Caco-2 (cell line): ENCODE measurements around the gene CNBD2. TPM values are rescaled to one million over a fixed set of nuclear protein-coding genes. Genes with fewer than 3 reads are reported as not detected.

Source experiments
- BruUV-seq: library from RNA; stranded (reverse); fragments of 400-500 nt; replicated peaks from 2 replicates; lab custom pipeline; 2021; lab: Mats Ljungman, UMichigan
- CTCF ChIA-PET: fragments of 300-600 bp; sonication (Branson Sonifier 250); formaldehyde crosslinking; loops from one replicate; lab custom pipeline; 2022; ENCODE audit warnings: antibody characterized with exemption; lab: Charles Lee
- POLR2A ChIA-PET: fragments of 300-600 bp; sonication (Branson Sonifier 250); formaldehyde crosslinking; loops from one replicate; lab custom pipeline; 2022; ENCODE audit warnings: antibody characterized with exemption; lab: Charles Lee
- DNase-seq, 2 experiments: peaks; one replicate each; pipeline versions ENCODE4 v3.0.0 to v3.0.0-alpha.2; 2020 to 2022
- H3K27me3 ChIP-seq: replicated peaks from 2 replicates; pipeline ENCODE4 v1.6.0; 2011; ENCODE audit warnings: low read length; ENCODE audit not compliant: control insufficient read depth, insufficient read depth
- H3K36me3 ChIP-seq: 2 replicates; pipeline ENCODE4 v1.5.1; 2011; ENCODE audit warnings: low read length; ENCODE audit not compliant: control insufficient read depth, insufficient read depth
- H3K4me1 ChIP-seq: fragments of 250-450 bp; sonication (Bioruptor Pico); 2 replicates; pipeline ENCODE4 v1.5.1; 2020; ENCODE audit warnings: mild to moderate bottlenecking
- H3K4me3 ChIP-seq: 2 replicates; pipeline ENCODE4 v1.5.1; 2011; ENCODE audit warnings: low read depth, mild to moderate bottlenecking, control low read depth, low read length
- H3K9me3 ChIP-seq: fragments of 250-450 bp; sonication (Bioruptor Pico); 2 replicates; pipeline ENCODE4 v1.5.1; 2020; ENCODE audit warnings: mild to moderate bottlenecking, moderate library complexity
- H3K27ac Mint-ChIP-seq: one replicate; pipeline ENCODE4 v1.8.0; 2022; ENCODE audit warnings: mixed read lengths; ENCODE audit not compliant: unreplicated experiment
- H3K27me3 Mint-ChIP-seq: one replicate; pipeline ENCODE4 v1.8.0; 2022; ENCODE audit warnings: mixed read lengths; ENCODE audit not compliant: insufficient read depth, unreplicated experiment
- H3K36me3 Mint-ChIP-seq: one replicate; pipeline ENCODE4 v1.8.0; 2022; ENCODE audit warnings: mild to moderate bottlenecking, mixed read lengths; ENCODE audit not compliant: insufficient read depth, unreplicated experiment
- H3K4me1 Mint-ChIP-seq: one replicate; pipeline ENCODE4 v1.8.0; 2022; ENCODE audit warnings: low read depth, mixed read lengths; ENCODE audit not compliant: unreplicated experiment
- H3K4me3 Mint-ChIP-seq: one replicate; pipeline ENCODE4 v1.8.0; 2022; ENCODE audit warnings: mild to moderate bottlenecking, moderate library complexity, mixed read lengths; ENCODE audit not compliant: unreplicated experiment
- H3K9me3 Mint-ChIP-seq: one replicate; pipeline ENCODE4 v1.8.0; 2022; ENCODE audit warnings: mixed read lengths; ENCODE audit not compliant: unreplicated experiment
- CTCF ChIP-seq, 2 experiments: fragments of 200-600 bp in 1 of 2; IDR thresholded peaks; 1 replicate in 1 of 2; 2 replicates in 1 of 2; pipeline versions ENCODE4 v1.5.1 to v1.8.0; 2011 to 2022; ENCODE audit warnings: antibody characterized with exemption in 1 of 2, control low read depth in 1 of 2, inconsistent platforms in 1 of 2, low read depth in 1 of 2, low read length in 1 of 2, mild to moderate bottlenecking in 1 of 2, moderate library complexity in 1 of 2; ENCODE audit not compliant: insufficient read depth in 1 of 2, severe bottlenecking in 1 of 2, unreplicated experiment in 1 of 2
- intact Hi-C: fragments of 100-400 bp; cut with micrococcal nuclease; formaldehyde crosslinking; loops from one replicate; pipeline ENCODE4 v1.10.0; 2022; ENCODE audit not compliant: unreplicated experiment
- total RNA-seq: library from RNA; stranded (reverse); gene quantifications from 2 replicates; pipeline ENCODE4 v1.2.3, GENCODE V29; 2022

CNBD2 gene
- total RNA-seq, 1 experiment from 2014 or later, result 9.1 TPM

DNA sequence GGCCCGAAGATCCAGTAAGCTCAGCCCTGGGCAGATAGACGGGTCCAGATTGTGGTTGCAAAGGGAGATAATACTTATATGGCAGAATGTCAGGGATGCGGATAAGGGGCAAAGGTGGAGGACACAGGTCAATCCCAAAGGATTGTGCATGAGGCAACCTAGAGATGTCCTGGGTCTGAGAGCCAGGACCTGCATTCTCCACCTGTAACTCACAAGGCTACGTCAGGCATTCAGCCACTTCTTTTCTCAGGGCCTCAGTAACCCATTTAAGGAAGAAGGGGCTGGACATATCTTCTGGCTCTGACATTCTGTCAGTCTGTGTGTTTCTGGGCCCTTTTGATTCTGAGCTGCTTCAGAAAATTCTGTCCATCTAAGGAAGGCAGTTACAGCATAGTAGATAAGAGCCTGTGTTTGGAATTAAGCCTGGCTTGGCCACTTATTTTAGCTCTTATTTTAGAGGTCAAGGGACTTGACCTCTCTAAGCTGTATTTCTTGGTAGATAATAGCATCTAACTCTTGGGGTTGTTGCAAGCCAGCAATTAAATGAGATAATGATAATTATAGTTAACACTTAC lies 40.2 kb downstream of the CNBD2 start:
- intact Hi-C loops, result no loop called here
- Histone ChIP-seq H3K4me1 (no peaks in the 10 kb centered on the region; the same call in 1 of the 2 replicates), H3K4me3 (no peak overlapping the region), H3K27me3 (no peaks in the 10 kb centered on the region), H3K36me3 (no peaks in the 10 kb centered on the region), H3K9me3 (no peaks in the 10 kb centered on the region)
- no peak overlapping the region for H3K27ac Mint-ChIP-seq
- CTCF ChIA-PET, result interaction anchor here (1.0 to 1.9 kb wide), 5 partner anchors 14 to 130 kb away, joined by 4 to 14 read pairs (median 7); no protein-coding TSS in a partner anchor
- no peak for TF ChIP-seq CTCF (IDR thresholded peaks at IDR 0.05; ENCODE audit: insufficient read depth in 1 of 2, low read depth in 1 of 2, low read length in 1 of 2, severe bottlenecking in 1 of 2, unreplicated experiment in 1 of 2)
- POLR2A ChIA-PET, result interaction anchor here (1.1 kb wide), 1 partner anchor 84 kb away, joined by 3 read pairs; no protein-coding TSS in a partner anchor
- peak in 1 of 2 experiments; percentile 37 for DNase-seq
- no peaks in the 10 kb centered on the region for H3K9me3 Mint-ChIP-seq
- no peaks in the 10 kb centered on the region for H3K27me3 Mint-ChIP-seq
- no peaks in the 10 kb centered on the region for H3K36me3 Mint-ChIP-seq
- H3K4me1 Mint-ChIP-seq, result no peaks in the 10 kb centered on the region
- H3K4me3 Mint-ChIP-seq, result no peak overlapping the region
- no TSS peak for BruUV-seq

DNA sequence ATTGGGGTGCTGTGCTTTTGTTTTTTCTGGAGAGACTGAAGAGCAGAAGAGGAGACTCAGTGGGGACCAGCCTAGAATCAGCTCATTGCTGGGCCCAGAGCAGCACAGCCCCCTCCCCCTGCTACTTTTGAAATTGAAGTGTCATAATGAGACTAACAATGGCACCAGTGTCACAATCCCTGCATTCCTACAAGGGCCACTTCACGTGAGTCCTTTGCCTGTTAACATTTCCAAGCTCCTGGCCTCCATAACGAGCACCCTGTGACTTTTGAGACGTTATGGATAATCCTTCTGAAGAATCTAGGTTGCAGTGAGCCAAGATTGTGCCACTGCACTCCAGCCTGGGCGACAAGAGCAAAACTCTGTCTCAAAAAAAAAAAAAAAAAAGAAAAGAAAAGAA lies 41.7 kb downstream of the CNBD2 start:
- intact Hi-C loops, result no loop called here
- Mint-ChIP-seq H3K36me3 (no peaks in the 10 kb centered on the region), H3K4me3 (no peak overlapping the region), H3K27me3 (no peaks in the 10 kb centered on the region), H3K27ac (peak overlapping the region; percentile 50), H3K9me3 (no peaks in the 10 kb centered on the region), H3K4me1 (no peaks in the 10 kb centered on the region)
- CTCF ChIA-PET, result interaction anchor here (1.7 kb wide), 2 partner anchors 17 to 128 kb away, joined by 4 to 14 read pairs; no protein-coding TSS in a partner anchor
- POLR2A ChIA-PET, result no interaction called here
- TF ChIP-seq CTCF (IDR thresholded peaks at IDR 0.05; ENCODE audit: insufficient read depth in 1 of 2, low read depth in 1 of 2, low read length in 1 of 2, severe bottlenecking in 1 of 2, unreplicated experiment in 1 of 2), result no peak
- Histone ChIP-seq H3K27me3 (no peaks in the 10 kb centered on the region), H3K4me1 (no peaks in the 10 kb centered on the region; the same call in 1 of the 2 replicates), H3K9me3 (no peaks in the 10 kb centered on the region), H3K36me3 (no peaks in the 10 kb centered on the region), H3K4me3 (no peak overlapping the region)
- BruUV-seq, result no TSS peak
- DNase-seq, result peak in 1 of 2 experiments; percentile 41

- Histone ChIP-seq H3K36me3 (no peaks in the 10 kb centered on the region), H3K9me3 (no peaks in the 10 kb centered on the region), H3K4me3 (no peak overlapping the region), H3K4me1 (no peaks in the 10 kb centered on the region; the same call in 1 of the 2 replicates), H3K27me3 (no peaks in the 10 kb centered on the region)
- Mint-ChIP-seq H3K4me3 (no peak overlapping the region), H3K27me3 (no peaks in the 10 kb centered on the region), H3K9me3 (no peaks in the 10 kb centered on the region), H3K4me1 (no peaks in the 10 kb centered on the region), H3K27ac (no peak overlapping the region), H3K36me3 (no peaks in the 10 kb centered on the region)
- ChIA-PET CTCF (interaction anchor here (0.6 to 1.1 kb wide), 2 partner anchors 11 to 16 kb away, joined by 3 to 4 read pairs; no protein-coding TSS in a partner anchor), POLR2A (interaction anchor here (0.7 kb wide), 1 partner anchor 63 kb away, joined by 3 read pairs; no protein-coding TSS in a partner anchor)
- TF ChIP-seq CTCF (IDR thresholded peaks at IDR 0.05; ENCODE audit: insufficient read depth in 1 of 2, low read depth in 1 of 2, low read length in 1 of 2, severe bottlenecking in 1 of 2, unreplicated experiment in 1 of 2), result no peak
- peak in 1 of 2 experiments; percentile 34 for DNase-seq
- BruUV-seq, result no TSS peak
- intact Hi-C loops, result no loop called here
Measured at GRCh38 chr20:36010825-36011224, 42.4 kb downstream of the CNBD2 start.
